ENCODE measurements around the gene ANXA2R.

DNA sequence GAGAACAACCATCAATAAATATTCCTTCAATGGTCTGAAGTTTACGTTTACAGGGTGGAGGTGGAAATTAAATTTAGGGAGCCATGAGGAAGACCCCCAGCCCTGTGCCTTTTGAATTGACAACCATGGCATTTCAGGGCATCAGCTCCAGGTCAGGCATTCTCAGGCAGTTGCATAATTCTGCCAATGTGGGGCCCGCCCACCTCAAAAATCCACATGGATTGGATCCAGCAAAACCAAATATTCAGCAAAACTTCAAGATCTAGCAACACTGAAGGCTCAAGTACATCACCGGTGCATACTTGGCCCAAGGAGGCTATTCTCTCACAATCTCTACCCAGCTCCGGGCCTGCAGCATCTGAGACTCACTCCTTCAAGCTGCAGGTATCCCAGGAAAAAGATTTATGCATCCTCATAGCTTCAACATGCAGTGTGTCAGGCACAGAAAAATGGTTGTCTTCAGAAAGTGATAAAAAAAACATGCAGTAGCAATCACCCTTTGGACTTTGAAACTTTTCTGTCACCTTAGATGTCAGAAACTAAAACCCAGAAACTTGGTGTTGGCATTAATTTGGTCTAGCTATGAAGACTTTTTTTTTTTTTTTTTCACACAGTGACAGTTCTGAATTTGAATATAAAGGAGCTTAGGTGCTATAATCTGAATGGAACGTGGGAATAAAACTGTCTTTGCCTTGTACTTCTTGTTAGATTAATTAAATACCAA, 21.4 kb upstream of the ANXA2R start:
- TF ChIP-seq CTCF (IDR thresholded peaks at IDR 0.05) (no peak), POLR2A (IDR thresholded peaks at IDR 0.05) (no peak)
